Lung (tissue), 12 donors: ENCODE data around the gene NME4. TPM values are rescaled to one million over a fixed set of nuclear protein-coding genes. Genes with fewer than 3 reads are reported as not detected.
"Not testable (repeated sequence)": the region's sequence is repeated elsewhere in the genome, so short reads cannot be mapped to it uniquely, and the experiment has no call there.

Experiments used
- ATAC-seq: fragments of 200-7000 bp; cut with Tn5 transposase; one replicate; pipeline ENCODE4 v1.9.1; 2020; ENCODE audit warnings: moderate number of reproducible peaks; ENCODE audit not compliant: insufficient read depth, low FRiP score
- DNase-seq, 3 donors: peaks; one replicate each; pipeline ENCODE4 v3.0.0-alpha.2; 2013 to 2017
- H3K27ac ChIP-seq, 2 donors: one replicate each; pipeline ENCODE4 v1.5.1; 2013; ENCODE audit warnings: mild to moderate bottlenecking in 2 of 2, moderate library complexity in 2 of 2, control low read depth in 1 of 2, inconsistent platforms in 1 of 2, low read depth in 1 of 2, low read length in 1 of 2
- H3K27me3 ChIP-seq, 3 donors: one replicate each; pipeline ENCODE4 v1.5.1; 2013; ENCODE audit warnings: low read length in 2 of 3; ENCODE audit not compliant: control insufficient read depth in 3 of 3, insufficient read depth in 3 of 3
- H3K36me3 ChIP-seq, 4 donors: one replicate each; pipeline ENCODE4 v1.5.1; 2013; ENCODE audit warnings: low read length in 4 of 4, mild to moderate bottlenecking in 1 of 4, moderate library complexity in 1 of 4; ENCODE audit not compliant: control insufficient read depth in 4 of 4, insufficient read depth in 4 of 4
- H3K4me1 ChIP-seq, 5 donors: one replicate each; pipeline ENCODE4 v1.5.1; 2013; ENCODE audit warnings: low read length in 5 of 5, mild to moderate bottlenecking in 2 of 5, moderate library complexity in 1 of 5; ENCODE audit not compliant: control insufficient read depth in 5 of 5, insufficient read depth in 5 of 5
- H3K4me3 ChIP-seq: one replicate; pipeline ENCODE4 v1.5.1; 2013; ENCODE audit warnings: mild to moderate bottlenecking, control low read depth, moderate library complexity
- H3K9ac ChIP-seq, 2 donors: one replicate each; pipeline ENCODE4 v1.5.1; 2013; ENCODE audit warnings: low read length in 2 of 2, control low read depth in 1 of 2; ENCODE audit not compliant: insufficient read depth in 1 of 2
- H3K9me3 ChIP-seq, 4 donors: one replicate each; pipeline ENCODE4 v1.5.1; 2013; ENCODE audit warnings: low read length in 3 of 4, mild to moderate bottlenecking in 1 of 4, moderate library complexity in 1 of 4; ENCODE audit not compliant: control insufficient read depth in 4 of 4, insufficient read depth in 3 of 4
- WGBS, 2 donors: extraction: QIAGEN DNeasy Blood & Tissue Kit; methylation state at CpG; one replicate each; pipeline ENCODE4 v1.1.7; 2013; 5-methylcytosine and 5-hydroxymethylcytosine counted together
- polyA plus RNA-seq, 2 donors: library from polyadenylated mRNA; stranded (reverse); fragments of 200-250 nt; gene quantifications; one replicate each; pipeline ENCODE4 v1.2.1, GENCODE V29; 2013
- total RNA-seq, 2 donors: library from RNA; depleted of rRNA in 1 of 2; stranded (reverse); fragments of >200 nt in 1 of 2; gene quantifications; one replicate each; pipeline ENCODE4 v1.2.1, GENCODE V29; 2014 to 2021
- TF ChIP-seq, protein P1 (sequence below): IDR thresholded peaks from 2 replicates; pipeline ENCODE4 v1.5.1; 2012; ENCODE audit warnings: mild to moderate bottlenecking; ENCODE audit errors: control extremely low read depth, extremely low read depth
- donor health status: control.
- donor health status: control.
- donor health status: Bipolar disorder and iron deficiency.
- donor health status: healthy.
- donor health status: DM: yes; HTN: yes; CAD: no.

The NME4 gene
- total and polyA plus RNA-seq, 4 donors = 18.0 to 68.7 (median 65.8) TPM

GRCh38 chr16:375927-376816, 20.8 kb upstream of the NME4 start:
- Histone ChIP-seq H3K9me3 (no peaks in the 10 kb centered on the region), H3K9ac (no peak overlapping the region), H3K27me3 (no peaks in the 10 kb centered on the region), H3K27ac (no peak overlapping the region), H3K36me3 (peaks cover 0 to 61% (median 3%) of the 10 kb centered on the region in 4 donors), H3K4me1 (peaks cover 0 to 11% (median 4%) of the 10 kb centered on the region in 5 donors), H3K4me3 (no peak overlapping the region)
- WGBS, 2 donors = 96% methylated on average over 40 to 44 of the region's 44 CpGs
- DNase-seq = no peak
- TF ChIP-seq, protein P1, sequence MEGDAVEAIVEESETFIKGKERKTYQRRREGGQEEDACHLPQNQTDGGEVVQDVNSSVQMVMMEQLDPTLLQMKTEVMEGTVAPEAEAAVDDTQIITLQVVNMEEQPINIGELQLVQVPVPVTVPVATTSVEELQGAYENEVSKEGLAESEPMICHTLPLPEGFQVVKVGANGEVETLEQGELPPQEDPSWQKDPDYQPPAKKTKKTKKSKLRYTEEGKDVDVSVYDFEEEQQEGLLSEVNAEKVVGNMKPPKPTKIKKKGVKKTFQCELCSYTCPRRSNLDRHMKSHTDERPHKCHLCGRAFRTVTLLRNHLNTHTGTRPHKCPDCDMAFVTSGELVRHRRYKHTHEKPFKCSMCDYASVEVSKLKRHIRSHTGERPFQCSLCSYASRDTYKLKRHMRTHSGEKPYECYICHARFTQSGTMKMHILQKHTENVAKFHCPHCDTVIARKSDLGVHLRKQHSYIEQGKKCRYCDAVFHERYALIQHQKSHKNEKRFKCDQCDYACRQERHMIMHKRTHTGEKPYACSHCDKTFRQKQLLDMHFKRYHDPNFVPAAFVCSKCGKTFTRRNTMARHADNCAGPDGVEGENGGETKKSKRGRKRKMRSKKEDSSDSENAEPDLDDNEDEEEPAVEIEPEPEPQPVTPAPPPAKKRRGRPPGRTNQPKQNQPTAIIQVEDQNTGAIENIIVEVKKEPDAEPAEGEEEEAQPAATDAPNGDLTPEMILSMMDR = no peak
- no peak for ATAC-seq

DNA sequence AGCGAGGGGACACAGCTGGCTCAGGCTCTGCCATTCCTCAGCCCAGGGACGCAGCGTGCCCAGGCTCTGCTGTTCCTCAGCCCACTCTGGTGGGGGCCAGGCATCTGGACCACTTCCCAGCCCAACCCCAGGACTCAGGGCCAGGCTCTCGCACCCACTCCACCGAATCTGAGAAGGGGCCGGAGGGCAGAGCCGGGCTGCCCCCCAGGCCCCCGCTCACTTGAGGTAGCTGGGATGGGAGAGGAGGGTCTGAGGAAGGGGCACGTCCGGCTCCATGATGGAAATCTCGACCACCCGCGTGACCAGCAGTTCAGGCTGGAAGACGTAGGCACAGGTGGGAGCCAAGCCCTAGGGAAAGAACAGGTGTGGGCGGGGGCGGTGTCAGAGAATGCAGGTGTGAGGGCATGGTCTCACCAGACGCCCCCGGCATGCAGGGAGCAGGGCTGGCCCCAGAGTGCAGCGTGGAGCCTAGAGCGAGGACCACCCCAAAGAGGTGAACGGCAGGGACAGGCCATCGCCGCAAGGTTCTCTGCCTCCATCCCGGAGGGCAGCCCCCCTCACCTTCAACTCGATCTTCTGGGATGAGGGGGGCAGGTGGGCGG, 20.1 kb upstream of the NME4 start:
- Histone ChIP-seq H3K27me3 (no peaks in the 10 kb centered on the region), H3K36me3 (peaks cover 0 to 55% (median 3%) of the 10 kb centered on the region in 4 donors), H3K9ac (no peak overlapping the region), H3K4me1 (peaks cover 0 to 14% (median 4%) of the 10 kb centered on the region in 5 donors), H3K4me3 (no peak overlapping the region), H3K9me3 (no peaks in the 10 kb centered on the region), H3K27ac (no peak overlapping the region)
- WGBS, 2 donors = 93 to 95% methylated on average over 26 of the region's 26 CpGs
- DNase-seq = no peak
- ATAC-seq = no peak
- TF ChIP-seq, protein P1 = no peak

GRCh38 chr16:377419-377951, 19.5 kb upstream of the NME4 start:
- Histone ChIP-seq H3K9ac (no peak overlapping the region), H3K27me3 (no peaks in the 10 kb centered on the region), H3K36me3 (peaks cover 0 to 50% (median 3%) of the 10 kb centered on the region in 4 donors), H3K9me3 (no peaks in the 10 kb centered on the region), H3K4me1 (peaks cover 0 to 16% (median 4%) of the 10 kb centered on the region in 5 donors), H3K27ac (no peak overlapping the region), H3K4me3 (no peak overlapping the region)
- ATAC-seq (no peak), DNase-seq (no peak)
- WGBS, 2 donors = 91 to 93% methylated on average over 42 of the region's 42 CpGs
- TF ChIP-seq, protein P1 = no peak

GRCh38 chr16:378113-378820, 18.7 kb upstream of the NME4 start:
- DNase-seq = not testable (repeated sequence)
- WGBS, 2 donors = 91 to 92% methylated on average over 34 to 36 of the region's 36 CpGs

More at GRCh38 chr16:378113-378820, 18.7 kb upstream of the NME4 start:
- H3K9me3 ChIP-seq, H3K4me3 ChIP-seq, H3K27ac ChIP-seq, H3K9ac ChIP-seq, H3K27me3 ChIP-seq, ATAC-seq: not testable (repeated sequence)
- Histone ChIP-seq H3K4me1 (peaks cover 0 to 19% (median 4%) of the 10 kb centered on the region in 5 donors), H3K36me3 (peaks cover 0 to 43% (median 3%) of the 10 kb centered on the region in 4 donors)
